ENCODE results near the gene LRRN2. TPM values are rescaled to one million over a fixed set of nuclear protein-coding genes. Genes with fewer than 3 reads are reported as not detected.

LRRN2 gene
- total and polyA plus RNA-seq, 8 donors: 0.43 to 4.1 (median 1.0) TPM; not detected in 2

DNA sequence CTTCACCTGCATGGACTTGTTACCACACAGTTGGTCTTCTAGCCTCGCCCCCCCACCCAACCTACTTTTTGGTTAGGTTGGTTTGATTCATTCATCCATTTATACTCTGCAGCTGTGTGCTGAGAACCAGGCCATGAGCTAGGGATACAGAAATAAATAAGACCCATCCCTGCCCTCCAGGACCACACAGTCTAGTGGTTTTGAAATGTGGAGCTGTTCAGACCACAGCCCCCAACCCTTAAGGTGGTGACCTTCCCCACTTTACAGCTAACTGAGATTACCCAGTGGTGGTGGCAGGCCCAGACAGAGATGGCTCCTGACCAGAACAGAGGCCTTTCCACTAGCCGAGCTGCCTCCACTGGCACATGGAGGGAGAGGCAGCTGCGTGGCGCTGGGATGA lies 37.0 kb downstream of the LRRN2 start:
- intact Hi-C loops (cut with DNase I; ENCODE audit: low total_unique reads): no loop called here
- H3K36me3 ChIP-seq: no peaks in the 10 kb centered on the region
- peaks cover 0 to 12% (median 0%) of the 10 kb centered on the region in 4 donors for H3K4me1 ChIP-seq
- TF ChIP-seq, protein P1, sequence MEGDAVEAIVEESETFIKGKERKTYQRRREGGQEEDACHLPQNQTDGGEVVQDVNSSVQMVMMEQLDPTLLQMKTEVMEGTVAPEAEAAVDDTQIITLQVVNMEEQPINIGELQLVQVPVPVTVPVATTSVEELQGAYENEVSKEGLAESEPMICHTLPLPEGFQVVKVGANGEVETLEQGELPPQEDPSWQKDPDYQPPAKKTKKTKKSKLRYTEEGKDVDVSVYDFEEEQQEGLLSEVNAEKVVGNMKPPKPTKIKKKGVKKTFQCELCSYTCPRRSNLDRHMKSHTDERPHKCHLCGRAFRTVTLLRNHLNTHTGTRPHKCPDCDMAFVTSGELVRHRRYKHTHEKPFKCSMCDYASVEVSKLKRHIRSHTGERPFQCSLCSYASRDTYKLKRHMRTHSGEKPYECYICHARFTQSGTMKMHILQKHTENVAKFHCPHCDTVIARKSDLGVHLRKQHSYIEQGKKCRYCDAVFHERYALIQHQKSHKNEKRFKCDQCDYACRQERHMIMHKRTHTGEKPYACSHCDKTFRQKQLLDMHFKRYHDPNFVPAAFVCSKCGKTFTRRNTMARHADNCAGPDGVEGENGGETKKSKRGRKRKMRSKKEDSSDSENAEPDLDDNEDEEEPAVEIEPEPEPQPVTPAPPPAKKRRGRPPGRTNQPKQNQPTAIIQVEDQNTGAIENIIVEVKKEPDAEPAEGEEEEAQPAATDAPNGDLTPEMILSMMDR (IDR thresholded peaks at IDR 0.05): no peak
- no peak for TF ChIP-seq EP300 (IDR thresholded peaks at IDR 0.05)
- WGBS, 5 donors: 80 to 94% (median 87%) methylated on average over 4 of the region's 4 CpGs
- peaks cover 0 to 37% (median 5%) of the 10 kb centered on the region in 3 donors for H3K27me3 ChIP-seq
- no peak overlapping the region for H3K27ac ChIP-seq
- H3K4me3 ChIP-seq: no peak overlapping the region
- no peak for DNase-seq
- H3K9me3 ChIP-seq: no peaks in the 10 kb centered on the region

DNA sequence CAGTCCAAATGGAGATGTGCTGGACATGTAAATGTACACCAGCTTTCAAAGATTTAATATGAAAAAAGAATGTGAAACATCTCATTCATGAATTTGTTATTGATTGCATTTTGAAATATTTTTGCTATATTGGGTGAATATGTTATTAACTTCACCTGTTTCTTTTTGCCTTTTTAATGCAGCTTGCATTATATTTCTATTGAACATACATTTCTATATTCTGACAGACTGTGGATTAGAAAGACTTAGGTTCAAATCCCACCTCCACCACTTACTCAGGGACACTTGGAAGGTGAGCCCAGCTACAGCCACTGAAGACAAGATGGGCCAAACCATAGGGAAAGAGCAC lies 37.8 kb downstream of the LRRN2 start:
- TF ChIP-seq, protein P1 (IDR thresholded peaks at IDR 0.05): no peak
- intact Hi-C loops (cut with DNase I; ENCODE audit: low total_unique reads): no loop called here

DNA sequence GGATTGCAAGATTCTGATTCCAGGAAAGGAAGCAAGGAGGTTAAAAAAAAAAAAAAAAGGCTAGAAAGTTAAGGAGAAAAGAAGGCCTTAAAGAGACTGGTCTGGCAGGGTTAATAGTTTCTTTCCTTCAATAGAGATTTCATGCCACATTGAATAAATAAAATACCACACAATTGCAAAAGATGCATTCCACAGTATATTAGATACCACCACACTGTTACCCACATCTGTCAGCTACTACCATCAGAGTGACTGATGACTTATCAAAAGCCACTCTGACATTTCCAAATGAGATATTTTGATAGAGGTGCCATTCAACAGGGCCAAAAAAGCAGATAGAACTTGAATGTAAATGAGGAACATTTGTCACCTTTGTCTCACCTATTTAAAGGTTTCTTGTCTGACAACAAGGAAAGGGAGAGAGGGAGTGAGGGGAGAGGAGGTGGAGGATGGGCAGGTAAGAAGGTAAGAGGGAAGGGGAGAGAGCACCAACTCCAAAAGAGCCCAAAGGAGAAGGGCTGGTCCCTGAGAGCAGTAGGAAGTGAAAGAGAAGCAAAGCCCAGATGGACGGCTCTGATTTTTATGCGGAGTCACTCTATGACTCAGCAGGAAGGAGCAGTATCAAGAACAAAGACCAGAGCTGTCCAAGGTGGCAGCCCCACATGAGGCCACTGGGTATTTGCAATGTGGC lies 38.3 kb downstream of the LRRN2 start:
- no peak for TF ChIP-seq POLR2A (IDR thresholded peaks at IDR 0.05)
- H3K27me3 ChIP-seq: peaks cover 0 to 25% (median 8%) of the 10 kb centered on the region in 3 donors
- WGBS, 5 donors: 4 to 15% (median 6%) methylated on average over 2 of the region's 2 CpGs
- no peaks in the 10 kb centered on the region for H3K9me3 ChIP-seq
- peak; percentile 32 to 82 for DNase-seq
- peaks cover 0 to 12% (median 0%) of the 10 kb centered on the region in 4 donors for H3K4me1 ChIP-seq
- H3K27ac ChIP-seq: no peak overlapping the region
- intact Hi-C loops (cut with DNase I; ENCODE audit: low total_unique reads): no loop called here
- no peak overlapping the region for H3K4me3 ChIP-seq
- H3K36me3 ChIP-seq: no peaks in the 10 kb centered on the region

More for the DNA sequence above, 37.8 kb downstream of the LRRN2 start:
- H3K9me3 ChIP-seq: no peaks in the 10 kb centered on the region
- no peaks in the 10 kb centered on the region for H3K36me3 ChIP-seq
- no peak overlapping the region for H3K4me3 ChIP-seq
- H3K27ac ChIP-seq: no peak overlapping the region
- H3K4me1 ChIP-seq: peaks cover 0 to 12% (median 0%) of the 10 kb centered on the region in 4 donors
- H3K27me3 ChIP-seq: peaks cover 0 to 30% (median 5%) of the 10 kb centered on the region in 3 donors
- DNase-seq: no peak

DNA sequence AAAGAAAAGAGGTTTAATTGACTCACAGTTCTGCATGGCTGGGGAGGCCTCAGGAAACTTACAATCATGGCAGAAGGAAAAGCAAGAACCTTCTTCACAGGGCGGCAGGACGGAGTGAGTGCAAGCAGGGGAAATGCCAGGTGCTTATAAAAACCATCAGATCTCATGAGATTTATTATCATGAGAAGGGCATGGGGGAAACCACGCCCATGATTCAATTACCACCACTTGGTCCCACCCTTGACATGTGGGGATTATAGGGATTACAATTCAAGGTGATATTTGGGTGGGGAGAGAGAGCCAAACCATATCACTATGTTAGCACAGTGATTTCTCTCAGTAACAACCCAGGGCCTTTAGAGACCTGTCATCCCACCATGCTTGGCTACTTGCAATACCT lies 39.9 kb downstream of the LRRN2 start:
- H3K9me3 ChIP-seq: no peaks in the 10 kb centered on the region
- H3K27me3 ChIP-seq: peaks cover 0 to 9% (median 4%) of the 10 kb centered on the region in 3 donors
- no peak for DNase-seq
- intact Hi-C loops (cut with DNase I; ENCODE audit: low total_unique reads): no loop called here
- H3K36me3 ChIP-seq: no peaks in the 10 kb centered on the region
- WGBS, 5 donors: 67 to 84% (median 75%) methylated on average over 3 of the region's 3 CpGs
- peaks cover 0 to 6% (median 0%) of the 10 kb centered on the region in 4 donors for H3K4me1 ChIP-seq
- H3K27ac ChIP-seq: no peak overlapping the region
- H3K4me3 ChIP-seq: no peak overlapping the region
- TF ChIP-seq, protein P1 (IDR thresholded peaks at IDR 0.05): no peak

DNA sequence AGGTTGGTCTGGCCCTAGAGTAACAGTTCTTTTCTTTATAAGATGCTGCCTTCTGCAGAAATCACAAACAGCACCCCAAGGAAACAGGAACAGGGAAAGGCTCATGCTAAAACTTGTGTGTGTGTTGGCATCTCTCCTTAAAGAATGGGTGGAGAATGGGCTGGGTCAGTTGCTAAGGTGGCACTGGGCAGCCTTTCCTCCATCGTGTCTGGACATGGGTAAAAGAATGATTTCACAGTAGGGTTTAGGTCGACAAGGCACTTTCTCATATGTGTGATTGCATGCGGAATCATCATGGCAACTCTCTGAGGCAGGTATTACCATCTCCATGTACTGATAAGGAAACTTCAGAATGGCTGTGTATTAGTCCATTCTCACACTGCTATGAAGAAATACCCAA lies 40.3 kb downstream of the LRRN2 start:
- Histone ChIP-seq H3K36me3 (no peaks in the 10 kb centered on the region), H3K9me3 (peaks cover 0 to 2% (median 0%) of the 10 kb centered on the region in 4 donors), H3K4me1 (peaks cover 0 to 2% (median 0%) of the 10 kb centered on the region in 4 donors), H3K27me3 (peaks cover 0 to 5% (median 4%) of the 10 kb centered on the region in 3 donors), H3K4me3 (no peak overlapping the region), H3K27ac (no peak overlapping the region)
- DNase-seq: no peak
- WGBS, 5 donors: 72 to 78% (median 74%) methylated on average over 3 of the region's 3 CpGs
- intact Hi-C loops (cut with DNase I; ENCODE audit: low total_unique reads): no loop called here
- TF ChIP-seq POLR2AphosphoS5 (IDR thresholded peaks at IDR 0.05) (no peak), EP300 (IDR thresholded peaks at IDR 0.05) (no peak), POLR2A (IDR thresholded peaks at IDR 0.05) (no peak)
- TF ChIP-seq, protein P1 (IDR thresholded peaks at IDR 0.05): no peak

All from stomach (tissue), 9 donors.